Ecto neural progenitor cell (in vitro differentiated cells): ENCODE measurements around the gene HPS4.
"Not testable (repeated sequence)": the region's sequence is repeated elsewhere in the genome, so short reads cannot be mapped to it uniquely, and the experiment has no call there.

Experiments used
- DNase-seq: peaks from one replicate; pipeline ENCODE4 v3.0.0-alpha.2; 2018; ENCODE audit warnings: low spot score

The HPS4 gene

DNA sequence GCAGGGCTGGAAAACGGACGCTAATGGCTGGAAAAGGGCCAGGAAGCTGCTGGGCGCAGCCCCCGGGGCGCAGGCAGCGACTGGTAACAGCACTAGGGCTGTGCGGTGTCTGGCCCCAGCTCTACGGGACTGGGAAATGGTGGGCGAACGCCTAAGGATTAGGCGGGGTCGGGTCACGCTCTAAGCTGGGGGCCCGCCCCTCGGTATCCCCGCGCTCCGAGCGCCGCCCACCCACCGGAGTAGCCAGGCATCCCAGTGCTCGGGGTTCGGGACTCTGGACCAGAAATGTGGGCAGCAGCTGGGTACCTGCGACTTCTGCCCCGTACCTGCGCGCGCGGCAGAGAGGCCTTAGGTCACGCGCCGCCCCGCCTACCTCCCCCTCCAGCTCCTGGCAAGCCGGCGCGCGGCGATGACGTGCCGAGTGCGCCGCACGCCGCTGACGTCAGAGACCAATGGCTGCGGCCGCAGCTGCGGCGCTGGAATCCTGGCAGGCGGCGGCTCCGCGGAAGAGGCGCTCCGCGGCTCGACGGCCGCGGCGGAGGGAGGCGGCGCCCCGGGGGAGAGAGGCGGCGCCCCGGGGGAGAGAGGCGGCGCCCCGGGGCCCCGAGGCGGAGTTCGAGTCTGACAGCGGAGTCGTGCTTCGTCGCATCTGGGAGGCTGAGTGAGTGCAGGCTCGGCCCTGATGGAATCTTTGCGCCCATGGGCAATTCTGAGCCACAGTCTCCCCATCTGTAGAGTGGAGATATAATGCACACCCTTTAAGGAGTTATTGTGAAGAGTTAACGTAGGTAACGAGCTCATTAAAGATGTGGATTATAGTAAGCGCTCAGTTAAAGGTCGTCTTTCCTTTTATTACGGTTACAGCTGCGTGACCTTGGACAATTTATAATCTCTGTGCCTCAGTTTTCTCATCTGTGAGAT, at the start of gene HPS4, which contains the start of gene SRRD:
TSS of gene HPS4 (minus strand) at position 345 of the 921 bp plus-strand sequence. CDS start 2,021 bp downstream, outside the sequence.
TSS of gene SRRD (plus strand) at position 439 of the 921 bp plus-strand sequence. CDS start at position 453, 14 bp downstream.
- peak; percentile 95 for DNase-seq

- DNase-seq: no peak
Observed at GRCh38 chr22:26529345-26529744, 45.8 kb upstream of the HPS4 start.

DNA sequence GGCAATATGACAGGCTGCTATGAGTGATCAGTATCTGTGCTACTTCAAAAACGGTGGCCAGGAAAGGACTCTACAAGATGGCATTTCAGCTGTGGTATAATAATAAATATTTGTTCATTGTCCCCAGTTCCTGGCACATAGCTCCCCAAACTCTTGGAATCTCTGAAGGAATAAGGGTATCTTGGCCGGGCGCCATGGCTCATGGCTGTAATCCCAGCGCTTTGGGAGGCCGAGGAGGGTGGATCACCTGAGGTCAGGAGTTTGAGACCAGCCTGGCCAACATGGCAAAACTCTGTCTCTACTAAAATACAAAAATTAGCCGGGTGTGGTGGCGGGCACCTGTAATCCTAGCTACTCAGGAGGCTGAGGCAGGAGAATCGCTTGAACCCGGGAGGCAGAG, 44.9 kb upstream of the HPS4 start:
- DNase-seq: not testable (repeated sequence)

GRCh38 chr22:26527574-26528465, 44.2 kb upstream of the HPS4 start:
- no peak for DNase-seq

DNA sequence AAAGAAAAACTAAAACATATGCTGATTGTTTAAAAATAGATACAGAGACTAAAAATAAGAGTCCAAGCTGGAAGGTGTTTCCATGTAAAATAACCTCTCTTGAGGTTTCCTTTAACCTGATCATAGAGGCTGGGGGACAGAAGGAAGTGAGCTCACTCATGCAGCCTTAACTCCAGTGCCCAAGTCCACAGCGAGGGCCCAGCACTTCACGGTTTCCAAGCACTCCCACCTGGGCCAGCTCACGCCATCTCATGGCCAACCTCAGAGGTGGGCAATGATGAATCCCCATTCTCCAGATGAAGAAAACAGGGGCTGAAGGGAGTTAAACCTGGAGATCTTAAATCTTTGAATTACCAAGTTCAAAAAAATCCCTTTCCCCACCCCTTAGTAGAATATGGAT, 43.6 kb upstream of the HPS4 start:
- DNase-seq: no peak

DNA sequence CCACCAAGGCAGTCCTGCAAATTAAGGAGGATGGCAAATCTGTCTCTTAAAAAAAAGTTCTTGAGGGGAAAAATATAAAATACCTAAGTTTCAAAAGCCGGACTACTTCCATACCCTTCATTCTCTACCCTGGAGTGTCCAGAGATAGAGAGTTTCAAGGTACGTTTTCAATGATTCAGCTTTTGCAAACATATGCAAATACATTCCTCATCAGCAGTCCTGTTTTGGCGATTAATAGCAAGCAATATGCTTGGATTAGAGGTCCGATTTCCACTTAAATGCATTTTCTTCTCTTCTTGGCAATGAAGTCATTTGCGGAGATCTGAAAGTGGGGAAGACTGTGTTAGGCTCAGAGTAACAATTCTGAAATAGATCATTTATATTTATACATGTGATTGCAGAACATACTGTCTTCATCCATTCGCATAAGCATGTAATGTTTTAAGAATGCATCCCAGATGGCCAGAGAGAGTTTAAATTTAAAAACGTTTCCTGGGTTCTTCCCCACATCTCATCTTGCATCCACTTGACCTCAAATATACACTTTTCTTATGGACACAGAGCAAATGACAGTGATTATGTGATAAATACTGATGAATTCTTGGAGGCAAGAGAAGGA, 42.5 kb upstream of the HPS4 start:
- no peak for DNase-seq

DNA sequence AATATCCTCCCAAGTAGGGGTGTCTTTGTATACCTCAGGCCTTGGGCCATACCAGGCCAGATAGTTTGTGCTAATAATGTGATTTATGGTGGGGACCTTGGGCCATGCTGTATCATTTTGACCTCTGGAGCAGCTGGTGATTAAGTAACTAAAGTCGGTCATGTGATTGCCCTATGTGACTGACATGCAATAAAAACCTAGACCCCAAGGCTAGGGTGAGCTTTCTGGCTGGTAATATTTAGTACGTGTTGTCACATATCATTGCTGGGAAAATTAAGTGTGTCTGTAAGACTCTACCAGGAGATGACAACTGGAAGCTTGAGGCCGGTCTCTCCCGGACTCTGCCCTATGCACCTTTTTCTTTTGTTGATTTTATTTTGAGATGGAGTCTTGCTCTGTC, 41.3 kb upstream of the HPS4 start:
- no peak for DNase-seq

DNA sequence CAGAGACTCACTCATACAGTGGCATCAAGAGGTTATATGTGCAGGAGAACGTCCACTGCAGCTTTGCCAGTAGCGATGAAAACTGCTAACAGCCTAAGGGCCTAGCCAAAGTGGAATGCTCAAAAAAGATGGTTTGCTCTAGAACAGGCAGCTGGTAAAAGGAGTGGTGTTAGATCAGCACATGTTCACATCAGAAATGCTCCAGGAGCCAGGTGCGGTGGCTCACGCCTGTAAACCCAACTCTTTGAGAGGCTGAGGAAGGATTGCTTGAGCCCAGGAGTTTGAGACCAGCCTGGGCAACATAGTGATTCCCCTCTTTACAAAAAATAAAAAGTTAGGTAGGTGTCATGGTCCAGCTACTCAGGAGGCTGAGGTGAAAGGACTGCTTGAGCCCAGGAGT, 39.0 kb upstream of the HPS4 start:
- no peak for DNase-seq

DNA sequence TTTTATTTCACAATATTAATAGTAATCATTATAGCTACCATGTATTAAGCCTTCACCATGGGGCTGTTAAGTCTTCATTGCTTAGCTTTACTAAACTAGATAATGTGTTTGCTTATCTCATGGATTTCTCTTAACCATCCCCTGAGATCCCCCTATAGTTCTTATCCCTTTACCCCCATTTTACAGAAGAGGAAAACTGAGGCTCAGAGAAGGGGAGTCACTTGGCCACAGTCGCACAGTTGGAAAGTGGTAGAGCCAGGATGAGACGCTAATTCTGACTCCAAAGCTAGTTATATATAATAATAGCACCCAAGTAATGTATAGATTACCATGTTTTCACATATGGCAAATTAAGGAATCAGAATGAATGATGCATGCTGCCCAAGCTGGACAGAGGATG, 38.4 kb upstream of the HPS4 start:
- DNase-seq: no peak

- DNase-seq: no peak
Observed at GRCh38 chr22:26517429-26517828, 33.8 kb upstream of the HPS4 start.

DNA sequence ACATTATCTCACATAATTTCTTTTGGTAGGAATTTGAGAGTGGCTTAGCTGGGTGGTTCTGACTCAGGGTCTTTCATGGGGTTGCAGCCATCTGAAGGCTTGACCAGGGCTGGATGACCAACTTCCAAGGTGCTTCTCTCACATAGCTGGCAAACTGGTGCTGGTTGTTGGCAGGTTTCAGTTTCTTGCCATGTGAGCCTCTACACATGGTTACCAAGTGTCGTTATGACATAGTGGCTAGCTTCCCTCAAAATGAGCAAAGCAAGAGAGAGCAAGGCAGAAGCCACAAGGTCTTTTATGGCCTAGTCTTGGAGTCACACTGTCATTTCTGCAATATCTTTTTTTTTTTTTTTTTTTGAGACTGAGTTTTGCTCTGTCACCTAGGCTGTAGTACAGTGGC, 32.9 kb upstream of the HPS4 start:
- no peak for DNase-seq

DNA sequence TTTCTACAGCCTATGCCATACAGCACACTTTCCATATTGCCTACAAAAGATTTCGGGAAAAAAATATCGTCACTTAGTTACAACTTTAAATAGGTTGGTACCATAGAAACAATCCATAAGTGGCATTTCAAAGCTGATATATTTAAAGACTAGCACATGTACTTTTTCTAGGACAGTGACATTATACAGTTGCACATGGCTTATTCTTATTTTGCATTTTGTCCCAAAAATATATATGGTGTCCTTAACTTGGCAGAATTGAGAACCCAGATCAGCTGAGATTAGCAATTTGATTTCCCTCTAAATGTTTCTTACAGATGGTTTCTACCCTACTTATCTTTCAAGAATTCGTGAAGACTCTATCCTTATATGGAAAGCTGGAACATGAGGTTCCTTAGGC, 32.3 kb upstream of the HPS4 start:
- DNase-seq: no peak

GRCh38 chr22:26514419-26515161, 31.0 kb upstream of the HPS4 start:
- DNase-seq: no peak

GRCh38 chr22:26513838-26514237, 30.3 kb upstream of the HPS4 start:
- DNase-seq: no peak

- DNase-seq: peak; percentile 97
Observed at GRCh38 chr22:26512149-26512793, 28.7 kb upstream of the HPS4 start, which contains the start of gene TFIP11. Gene TFIP11 (minus strand): TSS chr22:26512473. CDS start chr22:26510272, 2,201 bp downstream.

DNA sequence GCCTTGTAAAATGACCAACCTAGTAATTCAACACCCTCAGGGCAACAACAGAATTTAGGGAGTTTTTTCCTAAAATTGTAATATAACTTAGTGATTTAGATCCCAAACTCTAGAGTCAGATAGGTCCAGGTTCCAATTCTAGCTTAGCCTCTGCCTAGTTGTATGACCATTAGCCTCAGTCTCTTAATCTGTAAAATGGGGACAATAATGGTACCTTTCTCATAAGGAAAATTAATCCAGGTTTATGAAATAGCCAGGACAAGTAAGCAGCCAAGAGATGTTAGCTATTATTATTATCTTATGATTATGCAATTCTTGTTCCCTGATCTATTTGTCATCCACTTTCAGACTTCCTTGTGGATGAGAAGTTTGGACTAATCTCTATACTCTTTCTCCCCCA, 24.6 kb upstream of the HPS4 start:
- no peak for DNase-seq

DNA sequence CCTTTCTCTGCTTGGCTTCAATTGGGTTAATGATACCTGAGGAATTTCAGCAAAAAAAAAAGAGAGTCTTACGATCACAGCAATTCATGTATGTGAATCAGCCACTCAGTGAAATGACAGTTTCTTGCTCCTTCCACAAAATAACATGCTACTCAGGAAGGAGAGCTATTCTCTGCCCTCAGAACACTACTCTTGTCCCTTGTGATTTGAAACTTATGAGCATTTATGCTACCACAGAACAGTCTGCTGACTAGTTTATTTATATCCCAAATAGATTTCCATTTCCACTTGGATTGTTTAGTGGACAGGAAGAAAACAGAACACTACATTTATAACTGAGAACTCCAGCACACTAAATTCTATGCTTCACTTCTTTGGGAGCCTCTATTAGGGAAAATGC, 20.2 kb upstream of the HPS4 start:
- DNase-seq: no peak

GRCh38 chr22:26502688-26503561, 19.3 kb upstream of the HPS4 start:
- peak; percentile 64 for DNase-seq

DNA sequence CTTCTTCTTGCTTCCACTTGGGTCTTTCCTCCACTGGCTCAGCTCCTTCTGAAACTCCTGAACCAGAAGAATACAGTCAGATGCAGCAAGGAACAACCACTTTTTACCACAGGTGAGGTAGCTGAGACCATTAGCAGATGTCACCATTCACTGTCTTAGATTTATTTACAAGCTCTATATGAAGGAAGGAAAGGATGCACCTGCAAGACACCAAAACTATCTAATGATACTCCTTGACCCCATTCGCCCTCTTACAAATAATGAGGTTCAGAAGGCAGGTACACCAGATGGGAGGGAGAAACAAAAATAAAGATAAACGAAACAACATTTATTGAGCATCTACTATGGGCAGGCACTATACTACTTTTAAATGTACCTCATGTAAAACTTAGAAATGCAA, 18.4 kb upstream of the HPS4 start:
- no peak for DNase-seq

- no peak for DNase-seq
Observed at GRCh38 chr22:26499188-26499703, 15.7 kb upstream of the HPS4 start.
